Activated T-cell treated with anti-CD3 and anti-CD28 coated beads, Interleukin-2, amount 50 U/mL, for 72 hours (primary cell): Measurements from ENCODE around the gene GAREM2. TPM values are rescaled to one million over a fixed set of nuclear protein-coding genes. Genes with fewer than 3 reads are reported as not detected.

Source experiments
- ATAC-seq, 2 donors: fragments of 150-1000 bp; cut with Tn5 transposase; replicated peaks in 1 of 2; 2 replicates each; pipeline ENCODE4 v1.10.0; 2021; ENCODE audit warnings: moderate library complexity in 2 of 2, mild to moderate bottlenecking in 1 of 2
- DNase-seq, 2 donors: peaks; one replicate each; pipeline ENCODE4 v3.0.0; 2021 to 2022; ENCODE audit warnings: mixed read lengths in 1 of 2
- H3K27ac Mint-ChIP-seq: one replicate; pipeline ENCODE4 v1.8.0; 2022; ENCODE audit warnings: mild to moderate bottlenecking, moderate library complexity, mixed read lengths
- H3K27me3 Mint-ChIP-seq: one replicate; pipeline ENCODE4 v1.8.0; 2022; ENCODE audit warnings: low read depth, mixed read lengths
- H3K36me3 Mint-ChIP-seq, 2 donors: one replicate each; pipeline ENCODE4 v1.8.0; 2022; ENCODE audit warnings: mixed read lengths in 2 of 2, mild to moderate bottlenecking in 1 of 2; ENCODE audit not compliant: insufficient read depth in 2 of 2
- H3K4me1 Mint-ChIP-seq: one replicate; pipeline ENCODE4 v1.8.0; 2022; ENCODE audit warnings: low read depth, mixed read lengths
- H3K4me3 Mint-ChIP-seq, 2 donors: one replicate each; pipeline ENCODE4 v1.8.0; 2022; ENCODE audit warnings: mild to moderate bottlenecking in 2 of 2, mixed read lengths in 2 of 2, moderate library complexity in 2 of 2
- H3K9me3 Mint-ChIP-seq, 2 donors: one replicate each; pipeline ENCODE4 v1.8.0; 2022; ENCODE audit warnings: mixed read lengths in 2 of 2
- total RNA-seq, 2 donors: library from RNA; stranded (reverse); gene quantifications; one replicate each; pipeline ENCODE4 v1.2.3, GENCODE V29; 2022

Gene GAREM2
- total RNA-seq, 2 donors from 2014 or later: 1.4 to 1.9 TPM

GRCh38 chr2:26174691-26175465 is 2.0 kb downstream of the GAREM2 start:
- peak; percentile 6 to 10 for ATAC-seq
- H3K9me3 Mint-ChIP-seq: no peaks in the 10 kb centered on the region
- peaks cover 0 to 7% of the 10 kb centered on the region in 2 donors for H3K36me3 Mint-ChIP-seq
- H3K4me3 Mint-ChIP-seq: peak overlapping the region in 1 of 2 donors; percentile 64
- H3K27me3 Mint-ChIP-seq: peaks cover 20% of the 10 kb centered on the region
- H3K4me1 Mint-ChIP-seq: peaks cover 12% of the 10 kb centered on the region
- no peak overlapping the region for H3K27ac Mint-ChIP-seq
- DNase-seq: no peak

- Mint-ChIP-seq H3K27me3 (peaks cover 28% of the 10 kb centered on the region), H3K9me3 (no peaks in the 10 kb centered on the region), H3K4me1 (peaks cover 18% of the 10 kb centered on the region), H3K36me3 (peaks cover 0 to 7% of the 10 kb centered on the region in 2 donors), H3K4me3 (no peak overlapping the region), H3K27ac (no peak overlapping the region)
- ATAC-seq: no peak
- no peak for DNase-seq
These were observed 2.8 kb downstream of the GAREM2 start for GRCh38 chr2:26175466-26176278.

- DNase-seq (no peak), ATAC-seq (no peak)
- Mint-ChIP-seq H3K4me3 (no peak overlapping the region), H3K9me3 (no peaks in the 10 kb centered on the region), H3K4me1 (peaks cover 18% of the 10 kb centered on the region), H3K27me3 (peaks cover 34% of the 10 kb centered on the region), H3K27ac (no peak overlapping the region), H3K36me3 (peaks cover 0 to 7% of the 10 kb centered on the region in 2 donors)
These were observed 3.4 kb downstream of the GAREM2 start for GRCh38 chr2:26176279-26176615.

DNA sequence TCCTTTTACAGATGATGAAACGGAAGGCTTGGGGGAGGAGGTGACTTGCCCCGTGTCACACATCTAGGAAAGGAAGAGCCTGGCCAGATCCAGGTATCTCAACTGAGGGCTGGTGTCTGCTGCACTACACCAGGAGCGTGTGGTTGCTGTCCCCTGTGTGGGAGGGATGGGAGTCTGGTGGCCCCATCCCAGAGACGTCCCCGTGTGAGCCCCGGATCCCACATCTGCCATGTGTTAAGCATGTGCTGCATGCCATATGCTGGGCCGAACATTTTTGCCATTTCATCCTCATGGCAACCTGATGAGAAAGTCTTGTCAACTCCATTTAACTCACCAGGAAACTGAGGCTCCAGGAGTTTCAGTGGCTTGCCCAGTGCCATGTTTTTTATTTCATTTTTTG is 4.2 kb downstream of the GAREM2 start:
- Mint-ChIP-seq H3K27ac (no peak overlapping the region), H3K4me3 (no peak overlapping the region), H3K27me3 (peaks cover 27% of the 10 kb centered on the region), H3K4me1 (peaks cover 12% of the 10 kb centered on the region), H3K36me3 (peaks cover 0 to 1% of the 10 kb centered on the region in 2 donors), H3K9me3 (no peaks in the 10 kb centered on the region)
- ATAC-seq (no peak), DNase-seq (no peak)

DNA sequence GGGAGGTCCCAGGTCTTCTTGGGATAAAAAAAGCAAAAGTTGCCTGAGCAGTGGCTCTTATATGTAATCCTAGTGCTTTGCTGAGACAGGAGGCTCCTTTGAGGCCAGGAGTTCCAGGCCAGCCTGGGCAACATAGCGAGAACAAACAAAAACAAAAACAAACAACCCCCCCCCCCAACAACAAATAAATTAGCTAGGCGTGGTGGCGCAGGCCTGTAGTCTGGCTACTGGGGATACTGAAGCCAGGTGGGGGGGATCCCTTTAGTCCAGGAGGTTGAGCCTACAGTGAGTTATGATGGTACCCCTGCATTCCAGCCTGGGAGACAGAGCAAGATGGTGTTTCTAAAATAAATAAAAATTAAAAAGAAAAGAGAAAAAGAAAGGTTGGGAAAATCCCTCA is 5.4 kb downstream of the GAREM2 start:
- H3K36me3 Mint-ChIP-seq: no peaks in the 10 kb centered on the region
- H3K4me3 Mint-ChIP-seq: peak overlapping the region; percentile 39 to 74
- H3K27ac Mint-ChIP-seq: no peak overlapping the region
- DNase-seq: no peak
- H3K4me1 Mint-ChIP-seq: peaks cover 12% of the 10 kb centered on the region
- ATAC-seq: no peak
- H3K9me3 Mint-ChIP-seq: no peaks in the 10 kb centered on the region
- H3K27me3 Mint-ChIP-seq: peaks cover 24% of the 10 kb centered on the region

GRCh38 chr2:26178746-26179436 is 6.0 kb downstream of the GAREM2 start:
- DNase-seq: no peak
- H3K4me3 Mint-ChIP-seq: peak overlapping the region; percentile 59 to 74
- peak; percentile 61 to 62 for ATAC-seq
- H3K36me3 Mint-ChIP-seq: no peaks in the 10 kb centered on the region
- H3K27ac Mint-ChIP-seq: no peak overlapping the region
- H3K9me3 Mint-ChIP-seq: no peaks in the 10 kb centered on the region
- peaks cover 24% of the 10 kb centered on the region for H3K27me3 Mint-ChIP-seq
- peaks cover 12% of the 10 kb centered on the region for H3K4me1 Mint-ChIP-seq

- peak in 1 of 2 donors; percentile 11 for ATAC-seq
- Mint-ChIP-seq H3K4me1 (peaks cover 12% of the 10 kb centered on the region), H3K36me3 (no peaks in the 10 kb centered on the region)
These were observed 6.6 kb downstream of the GAREM2 start for GRCh38 chr2:26179446-26179913.

DNA sequence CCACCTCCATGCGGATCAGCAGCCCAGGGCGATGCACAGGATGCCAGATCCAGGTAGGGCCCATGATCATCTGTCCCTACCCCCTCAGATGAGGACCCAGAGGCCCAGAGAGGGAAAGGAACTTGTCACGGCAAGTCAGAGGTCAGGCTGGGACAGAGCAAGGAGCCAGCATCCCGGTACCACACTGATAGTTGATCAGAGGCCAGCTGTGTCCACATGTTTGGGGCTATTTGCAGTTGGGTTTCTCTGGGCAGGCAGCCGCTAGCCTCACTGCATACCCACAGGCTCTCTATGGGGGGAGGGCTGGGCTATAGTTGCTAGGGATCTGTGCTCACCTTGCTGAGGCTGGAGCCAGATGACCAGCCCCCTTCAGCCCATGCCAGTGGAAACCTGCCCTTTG is 9.6 kb downstream of the GAREM2 start:
- H3K9me3 Mint-ChIP-seq: no peaks in the 10 kb centered on the region
- no peak for DNase-seq
- peaks cover 12% of the 10 kb centered on the region for H3K4me1 Mint-ChIP-seq
- peaks cover 16% of the 10 kb centered on the region for H3K27me3 Mint-ChIP-seq
- no peak overlapping the region for H3K4me3 Mint-ChIP-seq
- no peaks in the 10 kb centered on the region for H3K36me3 Mint-ChIP-seq
- no peak for ATAC-seq
- H3K27ac Mint-ChIP-seq: no peak overlapping the region

More at GRCh38 chr2:26179446-26179913, 6.6 kb downstream of the GAREM2 start:
- no peak for DNase-seq
- Mint-ChIP-seq H3K9me3 (no peaks in the 10 kb centered on the region), H3K4me3 (peak overlapping the region; percentile 59 to 74), H3K27me3 (peaks cover 21% of the 10 kb centered on the region), H3K27ac (no peak overlapping the region)

- Mint-ChIP-seq H3K27ac (no peak overlapping the region), H3K36me3 (no peaks in the 10 kb centered on the region), H3K4me3 (peak overlapping the region in 1 of 2 donors; percentile 68), H3K27me3 (peaks cover 16% of the 10 kb centered on the region), H3K9me3 (no peaks in the 10 kb centered on the region), H3K4me1 (peaks cover 12% of the 10 kb centered on the region)
- DNase-seq (no peak), ATAC-seq (no peak)
These were observed 10.2 kb downstream of the GAREM2 start for GRCh38 chr2:26182887-26183630.

GRCh38 chr2:26184121-26184520 is 11.2 kb downstream of the GAREM2 start:
- peak overlapping the region; percentile 68 to 70 for H3K4me3 Mint-ChIP-seq

DNA sequence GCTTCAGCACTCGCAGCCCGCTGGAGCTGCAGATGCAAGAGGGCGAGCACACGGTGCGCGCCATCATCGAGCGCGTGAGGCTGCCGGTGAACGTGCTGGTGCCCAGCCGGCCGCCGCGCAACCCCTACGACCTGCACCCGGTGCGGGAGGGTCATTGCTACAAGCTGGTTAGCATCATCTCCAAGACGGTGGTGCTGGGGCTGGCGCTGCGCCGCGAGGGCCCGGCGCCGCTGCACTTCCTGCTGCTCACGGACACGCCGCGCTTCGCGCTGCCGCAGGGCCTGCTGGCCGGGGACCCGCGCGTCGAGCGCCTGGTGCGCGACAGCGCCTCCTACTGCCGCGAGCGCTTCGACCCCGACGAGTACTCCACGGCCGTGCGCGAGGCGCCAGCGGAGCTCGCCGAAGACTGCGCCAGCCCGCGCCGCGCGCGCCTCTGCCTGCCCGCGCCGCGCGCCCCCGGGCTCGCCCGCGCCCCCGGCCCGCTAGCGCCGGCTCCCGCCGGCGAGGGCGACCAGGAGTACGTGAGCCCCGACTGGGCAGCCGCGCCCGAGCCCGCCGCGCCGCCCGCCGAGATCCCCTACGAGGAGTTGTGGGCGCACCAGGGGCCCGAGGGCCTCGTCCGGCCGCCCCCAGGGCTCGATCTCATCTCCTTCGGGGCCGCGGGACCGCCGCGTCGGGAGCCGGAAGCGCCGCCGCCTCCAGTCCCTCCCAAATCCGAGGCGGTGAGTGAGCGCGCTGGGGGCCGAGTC is 11.8 kb downstream of the GAREM2 start:
- Mint-ChIP-seq H3K4me1 (peaks cover 7% of the 10 kb centered on the region), H3K36me3 (no peaks in the 10 kb centered on the region), H3K4me3 (peak overlapping the region; percentile 70 to 76), H3K9me3 (no peaks in the 10 kb centered on the region), H3K27me3 (peaks cover 16% of the 10 kb centered on the region), H3K27ac (no peak overlapping the region)
- peak; percentile 89 for DNase-seq
- peak; percentile 96 to 97 for ATAC-seq

More at GRCh38 chr2:26184121-26184520, 11.2 kb downstream of the GAREM2 start:
- Mint-ChIP-seq H3K9me3 (no peaks in the 10 kb centered on the region), H3K36me3 (no peaks in the 10 kb centered on the region), H3K27ac (no peak overlapping the region), H3K27me3 (peaks cover 16% of the 10 kb centered on the region), H3K4me1 (peaks cover 11% of the 10 kb centered on the region)
- ATAC-seq (no peak), DNase-seq (no peak)
